Brain microvascular endothelial cell (primary cell): ENCODE data around the gene PRKACA.

Source experiments
- DNase-seq: peaks from one replicate; pipeline ENCODE4 v3.0.0-alpha.2; 2020
- H3K27ac ChIP-seq: fragments of 250-450 bp; sonication (Bioruptor Pico); 2 replicates; pipeline ENCODE4 v1.5.1; 2020; ENCODE audit warnings: mild to moderate bottlenecking, moderate library complexity
- H3K27me3 ChIP-seq: fragments of 250-450 bp; sonication (Bioruptor Pico); replicated peaks from 2 replicates; pipeline ENCODE4 v1.5.1; 2020; ENCODE audit warnings: mild to moderate bottlenecking
- H3K36me3 ChIP-seq: fragments of 250-450 bp; sonication (Bioruptor Pico); replicated peaks from 2 replicates; pipeline ENCODE4 v1.5.1; 2020; ENCODE audit warnings: mild to moderate bottlenecking
- H3K4me3 ChIP-seq: 2 replicates; pipeline ENCODE4 v1.5.1; 2011; ENCODE audit warnings: low read depth, mild to moderate bottlenecking, control low read depth, low read length, moderate library complexity
- in situ Hi-C: cut with HindIII; loops from 2 replicates; pipeline ENCODE4 v1.10.0; 2017; ENCODE audit warnings: low sequenced_read_pairs, low pct_ligation_motif_present
- TF ChIP-seq, protein P1 (sequence below): IDR thresholded peaks from 2 replicates; pipeline ENCODE4 v1.5.1; 2011; ENCODE audit warnings: low read depth, mild to moderate bottlenecking, moderate library complexity, low read length, control low read depth, inconsistent platforms; ENCODE audit errors: missing control alignments

PRKACA gene

DNA sequence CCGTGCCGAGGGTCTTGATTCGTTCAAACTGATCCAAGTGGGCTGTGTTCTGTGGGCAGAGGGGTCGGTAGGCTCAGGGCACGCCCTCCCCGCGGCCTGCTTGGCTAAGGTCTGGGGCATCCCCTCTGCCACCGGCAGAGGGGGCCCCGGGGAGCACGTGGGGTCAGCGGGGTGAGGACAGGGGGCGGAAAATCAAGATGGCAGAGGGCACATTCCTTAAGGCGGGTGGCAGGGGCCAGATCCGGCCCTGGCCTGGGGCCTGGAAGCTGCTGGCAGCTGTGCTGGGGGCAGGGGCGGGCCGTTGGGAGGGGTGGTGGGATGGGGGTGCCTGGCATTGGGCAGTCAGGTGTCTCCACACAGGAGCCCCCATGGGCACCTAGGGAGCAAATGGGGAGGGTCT, 10.7 kb downstream of the PRKACA start:
- DNase-seq: no peak
- in situ Hi-C loops: no loop called here

DNA sequence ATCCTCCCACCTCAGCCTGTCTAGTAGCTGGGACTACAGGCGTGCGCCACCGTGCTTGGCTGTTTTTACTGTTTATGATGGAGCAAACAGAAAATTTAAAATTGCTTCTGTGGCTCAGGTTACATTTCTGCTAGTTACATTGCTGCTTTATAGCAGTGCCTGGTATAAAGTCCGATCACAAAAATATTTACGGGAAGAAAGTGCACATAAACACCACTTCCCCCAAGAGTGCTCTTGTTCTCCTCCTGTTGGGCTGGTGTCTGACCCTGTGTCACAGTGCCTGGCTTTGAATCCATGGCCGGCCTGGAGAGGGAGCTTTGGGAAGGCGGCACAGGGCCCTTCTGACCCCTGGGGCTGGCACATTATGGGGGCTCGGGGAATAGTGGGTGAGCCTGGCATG, 11.9 kb downstream of the PRKACA start:
- H3K27me3 ChIP-seq: no peaks in the 10 kb centered on the region
- H3K36me3 ChIP-seq: peaks cover 33% of the 10 kb centered on the region
- no peak overlapping the region for H3K27ac ChIP-seq
- H3K4me3 ChIP-seq: no peak overlapping the region
- in situ Hi-C loops: no loop called here
- TF ChIP-seq, protein P1, sequence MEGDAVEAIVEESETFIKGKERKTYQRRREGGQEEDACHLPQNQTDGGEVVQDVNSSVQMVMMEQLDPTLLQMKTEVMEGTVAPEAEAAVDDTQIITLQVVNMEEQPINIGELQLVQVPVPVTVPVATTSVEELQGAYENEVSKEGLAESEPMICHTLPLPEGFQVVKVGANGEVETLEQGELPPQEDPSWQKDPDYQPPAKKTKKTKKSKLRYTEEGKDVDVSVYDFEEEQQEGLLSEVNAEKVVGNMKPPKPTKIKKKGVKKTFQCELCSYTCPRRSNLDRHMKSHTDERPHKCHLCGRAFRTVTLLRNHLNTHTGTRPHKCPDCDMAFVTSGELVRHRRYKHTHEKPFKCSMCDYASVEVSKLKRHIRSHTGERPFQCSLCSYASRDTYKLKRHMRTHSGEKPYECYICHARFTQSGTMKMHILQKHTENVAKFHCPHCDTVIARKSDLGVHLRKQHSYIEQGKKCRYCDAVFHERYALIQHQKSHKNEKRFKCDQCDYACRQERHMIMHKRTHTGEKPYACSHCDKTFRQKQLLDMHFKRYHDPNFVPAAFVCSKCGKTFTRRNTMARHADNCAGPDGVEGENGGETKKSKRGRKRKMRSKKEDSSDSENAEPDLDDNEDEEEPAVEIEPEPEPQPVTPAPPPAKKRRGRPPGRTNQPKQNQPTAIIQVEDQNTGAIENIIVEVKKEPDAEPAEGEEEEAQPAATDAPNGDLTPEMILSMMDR: no peak
- no peak for DNase-seq

More for the DNA sequence above, 10.7 kb downstream of the PRKACA start:
- Histone ChIP-seq H3K27me3 (no peaks in the 10 kb centered on the region), H3K36me3 (peaks cover 27% of the 10 kb centered on the region), H3K27ac (no peak overlapping the region), H3K4me3 (no peak overlapping the region)
- TF ChIP-seq, protein P1: no peak

DNA sequence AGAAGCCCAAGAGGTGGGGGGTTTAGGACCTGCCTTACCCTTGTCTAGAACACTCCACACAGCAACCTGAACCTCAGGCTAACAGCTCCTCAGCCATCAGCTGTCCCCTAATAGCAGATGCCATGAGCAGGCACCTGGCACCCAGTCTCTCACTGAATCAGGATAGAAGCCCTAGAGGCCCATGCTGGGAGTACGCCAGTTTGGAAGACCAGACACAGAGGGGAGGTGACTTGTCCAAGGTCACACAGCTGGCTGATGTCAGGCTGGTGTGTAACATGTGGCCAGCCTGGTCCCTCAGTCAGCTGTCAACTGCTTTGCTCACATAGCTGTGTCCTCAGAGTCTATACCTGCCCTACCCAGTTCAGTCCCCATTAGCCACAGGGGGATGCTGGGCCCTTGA, 14.3 kb downstream of the PRKACA start:
- Histone ChIP-seq H3K36me3 (peaks cover 40% of the 10 kb centered on the region), H3K27me3 (no peaks in the 10 kb centered on the region), H3K27ac (no peak overlapping the region), H3K4me3 (no peak overlapping the region)
- DNase-seq: no peak
- TF ChIP-seq, protein P1: no peak
- in situ Hi-C loops: no loop called here

DNA sequence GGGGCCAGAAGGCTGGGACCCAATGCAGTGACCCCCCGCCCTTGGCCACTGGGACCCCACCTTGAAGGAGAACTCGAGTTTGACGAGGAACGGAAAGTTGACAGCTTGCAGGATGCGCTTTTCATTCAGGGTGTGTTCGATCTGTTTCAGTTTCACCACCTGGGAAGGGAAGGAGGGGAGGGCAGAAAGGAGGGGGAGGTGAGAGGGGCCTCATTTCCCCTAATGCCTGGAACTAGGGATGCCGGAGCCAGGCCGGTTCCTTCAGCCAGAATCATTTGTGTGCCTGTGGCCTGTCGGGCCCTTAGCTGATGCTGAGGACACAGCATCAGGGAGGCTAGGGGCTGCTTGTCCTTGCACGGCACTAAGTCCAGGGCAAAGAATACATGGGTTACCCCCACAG, 14.8 kb downstream of the PRKACA start:
- DNase-seq: no peak
- TF ChIP-seq, protein P1: no peak
- in situ Hi-C loops: no loop called here
- Histone ChIP-seq H3K27me3 (no peaks in the 10 kb centered on the region), H3K4me3 (no peak overlapping the region), H3K36me3 (peaks cover 42% of the 10 kb centered on the region), H3K27ac (no peak overlapping the region)

DNA sequence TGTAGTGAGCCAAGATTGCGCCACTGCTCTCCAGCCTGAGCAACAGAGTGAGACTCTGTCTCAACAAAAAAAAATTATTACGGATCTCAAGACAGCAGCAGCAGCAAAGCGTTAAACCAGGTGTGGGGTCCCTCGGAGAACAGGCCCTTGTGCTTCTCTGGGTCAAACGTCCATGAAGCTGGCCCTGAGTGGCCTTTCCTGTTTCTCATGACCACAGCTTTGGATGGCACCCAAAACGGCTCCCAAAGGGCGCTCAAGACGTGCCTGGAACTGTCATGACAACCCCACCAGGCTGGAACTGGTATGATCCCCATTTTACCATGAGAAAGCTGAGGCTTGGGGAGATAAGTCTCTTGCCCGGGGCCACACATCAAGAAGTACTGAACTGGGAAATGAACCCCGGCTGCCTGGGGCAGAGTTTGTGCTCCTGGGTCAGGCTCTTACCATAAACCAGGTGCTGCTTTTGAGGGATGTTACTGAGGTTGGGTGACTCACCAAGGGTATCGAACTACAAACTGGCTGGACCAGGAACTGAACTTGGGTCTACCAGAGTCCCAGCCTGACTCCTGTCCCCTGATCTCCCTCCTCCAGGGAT, 15.4 kb downstream of the PRKACA start:
- Histone ChIP-seq H3K27me3 (no peaks in the 10 kb centered on the region), H3K27ac (no peak overlapping the region), H3K4me3 (no peak overlapping the region), H3K36me3 (peaks cover 44% of the 10 kb centered on the region)
- TF ChIP-seq, protein P1: no peak
- in situ Hi-C loops: no loop called here
- no peak for DNase-seq

DNA sequence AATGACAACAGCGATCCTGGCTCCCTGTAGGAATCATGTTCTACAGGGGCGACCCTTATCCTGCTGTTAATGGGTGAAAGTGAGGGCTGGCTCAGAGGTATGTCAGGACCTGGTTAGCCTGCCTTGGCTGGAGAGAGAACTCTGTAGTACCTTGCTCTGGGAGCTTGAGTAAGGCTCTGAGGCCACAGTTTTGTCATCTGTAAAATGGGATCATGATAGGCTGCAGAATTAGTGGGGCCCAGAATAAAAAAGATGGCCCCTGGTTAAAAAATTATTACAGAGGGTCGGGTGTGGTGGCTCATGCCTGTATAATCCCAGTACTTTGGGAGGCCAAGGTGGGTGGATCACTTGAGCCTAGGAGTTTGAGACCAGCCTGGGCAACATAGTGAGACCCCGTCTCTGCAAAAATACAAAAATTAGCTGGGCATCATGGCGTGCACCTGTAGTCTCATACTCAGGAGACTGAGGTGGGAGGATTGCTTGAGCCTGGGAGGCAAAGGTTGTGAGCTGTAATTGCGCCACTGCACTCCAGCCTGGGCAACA, 16.5 kb downstream of the PRKACA start:
- TF ChIP-seq, protein P1: no peak
- peaks cover 45% of the 10 kb centered on the region for H3K36me3 ChIP-seq
- no peak for DNase-seq

More for the DNA sequence above, 16.5 kb downstream of the PRKACA start:
- no peaks in the 10 kb centered on the region for H3K27me3 ChIP-seq
- no peak overlapping the region for H3K4me3 ChIP-seq
- H3K27ac ChIP-seq: no peak overlapping the region
- in situ Hi-C loops: no loop called here
